ENCODE measurements around the gene MOSPD3. TPM values are rescaled to one million over a fixed set of nuclear protein-coding genes. Genes with fewer than 3 reads are reported as not detected.

The MOSPD3 gene
- total RNA-seq, 1 donor from 2014 or later, result 3.0 TPM

Small RNAs within 50 kb of the gene (small RNA-seq; reads per million reads assigned to genes)
- gene SAP25, result not detected

Other genes with a start within 250 kb of the MOSPD3 start
- 0.68 and 6.7 TPM in 2 replicates for gene PILRA, start 239.1 kb upstream of the MOSPD3 start, total RNA-seq (ENCODE audit: low replicate concordance)
- gene ZCWPW1, start 183.8 kb upstream of the MOSPD3 start, total RNA-seq (ENCODE audit: low replicate concordance), result 1.4 and 1.8 TPM in 2 replicates
- gene MEPCE, start 182.7 kb upstream of the MOSPD3 start, total RNA-seq (ENCODE audit: low replicate concordance), result 16.4 and 42.6 TPM in 2 replicates
- gene PPP1R35, start 176.0 kb upstream of the MOSPD3 start, total RNA-seq (ENCODE audit: low replicate concordance), result 7.3 and 33.0 TPM in 2 replicates
- gene SPACDR, start 148.3 kb upstream of the MOSPD3 start, total RNA-seq (ENCODE audit: low replicate concordance), result 0.71 TPM in 1 of 2 replicates, not detected in the other
- gene TSC22D4, start 133.3 kb upstream of the MOSPD3 start, total RNA-seq (ENCODE audit: low replicate concordance), result 11.0 and 17.6 TPM in 2 replicates
- gene NYAP1, start 128.6 kb upstream of the MOSPD3 start, total RNA-seq (ENCODE audit: low replicate concordance), result 1.2 and 6.7 TPM in 2 replicates
- gene AGFG2, start 73.3 kb upstream of the MOSPD3 start, total RNA-seq (ENCODE audit: low replicate concordance), result 1.2 and 5.6 TPM in 2 replicates
- 1.5 TPM in 1 of 2 replicates, not detected in the other for gene SAP25, start 38.6 kb upstream of the MOSPD3 start, total RNA-seq (ENCODE audit: low replicate concordance)
- gene LRCH4, start 26.4 kb upstream of the MOSPD3 start, total RNA-seq (ENCODE audit: low replicate concordance), result 4.5 and 55.9 TPM in 2 replicates
- gene FBXO24, start 26.2 kb upstream of the MOSPD3 start, total RNA-seq (ENCODE audit: low replicate concordance), result 1.2 and 2.5 TPM in 2 replicates
- gene PCOLCE, start 10.2 kb upstream of the MOSPD3 start, total RNA-seq (ENCODE audit: low replicate concordance), result 6.6 and 8.5 TPM in 2 replicates
- 0.34 and 1.9 TPM in 2 replicates for gene TFR2, start 29.0 kb downstream of the MOSPD3 start, total RNA-seq (ENCODE audit: low replicate concordance)
- gene ACTL6B, start 43.9 kb downstream of the MOSPD3 start, total RNA-seq (ENCODE audit: low replicate concordance), result not detected in 2 replicates
- 54.3 and 110 TPM in 2 replicates for gene GNB2, start 61.2 kb downstream of the MOSPD3 start, total RNA-seq (ENCODE audit: low replicate concordance)
- 24.2 and 64.5 TPM in 2 replicates for gene GIGYF1, start 81.7 kb downstream of the MOSPD3 start, total RNA-seq (ENCODE audit: low replicate concordance)
- 19.4 and 55.1 TPM in 2 replicates for gene POP7, start 93.6 kb downstream of the MOSPD3 start, total RNA-seq (ENCODE audit: low replicate concordance)
- gene EPO, start 107.9 kb downstream of the MOSPD3 start, total RNA-seq (ENCODE audit: low replicate concordance), result 0.09 and 0.58 TPM in 2 replicates
- 0.03 TPM in 1 of 2 replicates, not detected in the other for gene ZAN, start 121.1 kb downstream of the MOSPD3 start, total RNA-seq (ENCODE audit: low replicate concordance)
- 66.5 and 106 TPM in 2 replicates for gene EPHB4, start 215.0 kb downstream of the MOSPD3 start, total RNA-seq (ENCODE audit: low replicate concordance)
- gene SLC12A9, start 240.2 kb downstream of the MOSPD3 start, total RNA-seq (ENCODE audit: low replicate concordance), result 3.5 and 18.6 TPM in 2 replicates